GM18507 (cell line): ENCODE results near the gene LSM7.

Experiments
- DNase-seq: peaks from one replicate; pipeline ENCODE4 v3.0.0; 2011; ENCODE audit warnings: low read depth; ENCODE audit not compliant: insufficient read length; ENCODE audit errors: extremely low spot score
- FAIRE-seq: peaks from 2 replicates; lab custom pipeline; 2011; peaks lifted over from hg19 to GRCh38; lab: Jason Lieb, UNC

LSM7 gene

DNA sequence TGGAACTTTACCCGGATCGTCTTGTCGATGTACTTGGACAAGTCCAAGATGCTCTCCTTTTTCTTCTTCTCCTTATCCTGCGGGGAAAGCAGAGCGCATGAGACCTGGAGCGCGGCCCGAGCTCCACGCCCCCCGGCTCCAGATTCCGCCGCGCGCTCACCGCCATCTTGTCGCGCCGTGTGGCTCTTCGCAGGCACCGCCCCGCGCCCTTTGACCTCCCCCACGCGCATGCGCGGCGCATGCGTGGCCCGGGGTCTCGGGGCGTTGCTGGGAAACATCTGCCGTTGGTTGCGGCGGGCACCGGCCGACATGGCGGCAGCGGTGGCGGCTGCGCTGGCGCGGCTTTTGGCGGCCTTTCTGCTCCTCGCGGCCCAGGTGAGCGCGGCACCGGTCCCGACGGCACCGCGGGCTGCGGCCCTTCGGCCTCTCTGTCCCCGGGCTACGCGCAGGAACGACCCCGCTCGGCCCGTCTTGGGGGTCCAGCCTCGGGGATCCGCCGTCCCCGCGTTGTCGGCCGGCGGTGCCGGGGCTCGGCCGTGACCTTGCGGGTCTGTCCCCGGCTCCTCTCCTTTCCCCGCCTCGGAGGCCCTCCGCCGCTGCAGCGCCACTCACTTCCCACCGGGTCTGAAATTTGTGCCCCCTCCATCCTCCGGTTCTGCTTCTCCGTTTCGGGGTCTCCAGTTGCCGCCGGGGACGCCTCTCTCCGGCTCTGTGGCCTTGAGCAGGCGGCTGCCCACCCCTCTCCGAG lies at the start of gene LSM7, which contains the start of gene SPPL2B:
Gene LSM7, minus strand, starts transcription at position 186 of the 748 bp plus-strand sequence. Its CDS starts 20 bp downstream, at position 166.
Gene SPPL2B, plus strand, starts transcription at position 284 of the 748 bp plus-strand sequence. Its CDS starts 26 bp downstream, at position 310.
- FAIRE-seq, result peak; percentile 91

DNA sequence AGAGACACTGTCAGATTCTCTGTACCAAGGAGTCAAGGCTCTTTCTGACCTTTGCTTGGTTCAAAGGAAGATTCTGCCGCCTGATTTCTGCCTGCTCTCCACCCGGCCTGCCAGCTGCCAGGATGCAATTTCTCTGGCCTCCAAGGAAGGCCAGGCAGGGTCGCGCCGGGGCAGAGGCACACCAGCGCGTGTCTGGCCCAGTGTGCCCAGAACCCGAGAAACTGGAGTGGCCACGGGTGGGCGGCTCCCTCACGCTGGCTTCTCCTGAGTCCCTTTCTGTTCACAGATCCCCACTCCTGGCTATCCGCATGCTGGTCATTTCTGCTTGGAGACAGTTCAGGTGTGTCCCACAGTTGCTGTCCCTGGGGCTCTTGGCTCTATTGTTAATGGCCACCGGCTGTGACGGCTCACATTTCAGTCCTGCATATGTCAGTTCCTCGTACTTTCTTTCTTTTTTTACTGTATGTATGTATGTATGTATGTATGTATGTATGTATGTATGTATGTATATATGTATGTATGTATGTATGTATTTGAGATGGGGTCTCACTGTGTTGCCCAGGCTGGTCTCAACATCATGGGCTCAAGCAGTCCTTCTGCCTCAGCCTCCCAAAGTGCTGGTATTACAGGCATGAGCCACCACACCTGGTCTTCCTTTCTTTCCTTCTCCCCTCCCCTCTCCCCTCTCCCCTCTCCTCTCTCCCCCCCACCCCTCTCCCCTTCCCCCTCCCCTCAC lies 48.6 kb upstream of the LSM7 start:
- no peak for DNase-seq
- no peak for FAIRE-seq

More for the DNA sequence above, at the start of gene LSM7, which contains the start of gene SPPL2B:
- DNase-seq, result peak; percentile 99

DNA sequence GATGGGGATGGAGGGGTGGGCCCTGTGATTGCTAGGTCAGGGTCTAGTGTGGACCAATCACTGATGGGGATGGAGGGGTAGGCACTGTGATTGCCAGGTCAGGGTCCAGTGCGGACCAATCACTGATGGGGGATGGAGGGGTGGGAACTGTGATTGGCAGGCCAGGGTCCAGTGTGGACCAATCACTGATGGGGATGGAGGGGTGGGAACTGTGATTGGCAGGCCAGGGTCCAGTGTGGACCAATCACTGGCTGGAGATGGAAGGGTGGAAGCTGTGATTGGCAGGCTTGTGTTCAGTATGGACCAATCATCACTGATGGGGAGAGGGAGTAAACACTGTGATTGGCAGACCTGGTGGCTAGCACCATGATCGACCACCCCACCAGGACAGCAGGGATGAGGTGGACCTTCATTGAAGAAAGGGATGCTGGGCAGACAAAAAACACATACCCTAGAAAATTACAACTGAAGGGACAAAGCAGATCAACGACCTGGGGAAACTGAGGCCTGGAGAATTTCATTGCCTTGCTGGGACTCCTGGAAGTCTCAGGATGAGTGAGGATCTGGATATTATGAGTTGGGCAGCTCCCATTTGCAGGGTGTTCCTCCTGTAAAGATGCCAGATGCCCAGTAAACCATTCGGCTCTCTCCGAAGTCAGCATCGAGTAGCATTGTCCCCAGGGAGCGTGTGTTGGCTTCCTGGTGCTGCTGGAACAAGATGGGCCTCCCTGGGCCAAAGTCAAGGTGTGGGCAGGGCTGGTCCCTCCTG lies 47.2 kb upstream of the LSM7 start:
- FAIRE-seq (no peak), DNase-seq (no peak)

DNA sequence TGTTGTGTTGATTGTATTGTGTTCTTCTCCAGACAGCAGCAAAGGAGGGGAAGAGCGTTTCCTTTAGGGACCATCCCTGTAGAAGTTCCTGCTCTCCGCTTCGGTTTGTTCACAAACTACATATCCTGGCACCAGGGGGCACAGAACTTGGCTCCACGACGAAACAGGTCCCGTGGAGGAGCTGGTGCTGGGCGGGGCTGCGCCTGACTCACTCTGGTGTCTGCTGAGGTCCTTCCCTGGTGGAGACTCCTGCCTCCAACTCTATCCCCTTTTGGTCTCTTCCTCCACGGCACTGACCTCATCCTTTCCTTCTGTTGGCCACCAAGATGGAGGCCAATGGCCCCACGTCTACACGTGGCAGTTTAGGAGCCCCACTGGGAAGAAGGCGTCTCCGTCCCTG lies 46.4 kb upstream of the LSM7 start:
- FAIRE-seq (no peak), DNase-seq (no peak)

DNA sequence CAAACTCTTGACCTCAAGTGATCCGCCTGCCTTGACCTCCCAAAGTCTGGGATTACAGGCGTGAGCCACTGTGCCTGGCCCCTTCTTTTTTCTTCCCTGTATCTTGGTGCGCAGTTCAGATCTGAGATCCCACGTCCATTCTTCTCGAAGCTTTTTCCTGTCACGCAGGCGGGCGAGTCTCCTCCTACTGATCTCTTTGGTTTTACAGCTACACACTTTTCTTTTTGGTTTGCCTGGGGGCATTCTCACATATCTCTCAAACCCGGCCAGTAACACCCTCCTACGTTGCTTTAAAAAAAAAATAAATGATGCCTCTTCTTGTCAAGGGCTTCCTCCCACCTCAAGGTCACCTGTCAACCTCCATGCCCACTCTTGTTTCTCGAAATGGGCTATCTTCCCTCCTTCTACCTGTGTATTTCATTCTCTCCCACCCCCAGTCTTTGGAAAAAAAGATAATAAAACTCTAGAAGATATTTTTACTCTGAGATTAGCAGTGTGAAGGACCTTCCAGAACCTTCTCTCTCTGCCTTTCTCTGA lies 43.8 kb upstream of the LSM7 start:
- no peak for FAIRE-seq
- no peak for DNase-seq

DNA sequence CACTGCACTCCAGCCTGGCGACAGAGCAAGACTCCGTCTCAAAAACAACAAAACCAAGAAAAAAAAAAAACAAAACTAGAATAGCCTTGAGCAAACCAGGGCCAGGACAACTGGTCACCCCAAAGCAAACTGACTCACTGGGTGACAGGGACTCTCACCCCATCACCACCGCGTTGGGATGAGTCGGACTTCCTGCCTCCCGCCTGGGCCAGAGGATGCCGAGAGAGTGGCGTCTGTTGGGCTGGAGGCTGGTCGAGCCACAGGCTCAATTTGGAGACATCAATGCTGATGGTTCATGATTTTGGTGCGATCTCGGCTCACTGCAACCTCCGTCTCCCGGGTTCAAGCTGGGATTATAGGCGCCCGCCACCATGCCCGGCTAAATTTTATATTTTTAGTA lies 43.3 kb upstream of the LSM7 start:
- DNase-seq, result no peak
- FAIRE-seq, result no peak

DNA sequence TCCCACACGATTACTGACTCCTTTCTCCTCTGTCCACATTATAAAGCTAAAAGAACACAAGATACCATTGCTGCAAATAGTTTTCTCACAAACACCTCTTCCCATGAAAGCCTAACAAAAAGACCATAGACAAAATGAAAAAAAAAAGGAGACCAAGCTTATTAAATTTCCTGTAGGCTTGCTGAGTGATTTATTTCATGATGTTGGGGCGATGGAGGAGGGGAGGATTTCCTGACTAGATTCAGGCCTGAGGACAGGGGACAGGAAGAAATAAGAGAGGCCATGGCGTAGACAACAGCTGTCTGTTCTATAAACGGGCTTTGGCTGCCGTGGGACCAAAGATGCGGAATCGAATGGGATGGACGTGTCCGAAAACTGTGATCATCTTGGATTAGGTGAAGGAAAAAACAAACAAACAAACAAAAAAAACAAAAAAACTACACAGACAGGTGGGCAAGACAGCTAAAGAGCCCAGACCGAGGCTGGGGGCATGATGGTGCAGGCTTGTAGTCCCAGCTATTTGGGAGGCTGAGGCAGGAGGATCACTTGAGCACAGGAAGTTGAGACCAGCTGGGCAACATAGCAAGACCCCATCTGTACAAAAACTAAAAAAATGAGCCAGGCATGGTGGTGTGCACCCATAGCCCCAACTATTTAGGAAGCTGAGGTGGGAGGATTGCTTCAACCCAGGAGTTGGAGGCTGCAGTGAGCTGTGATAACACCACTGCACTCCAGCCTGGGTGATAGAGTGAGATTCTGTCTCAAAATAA lies 37.0 kb upstream of the LSM7 start:
- FAIRE-seq, result no peak
- no peak for DNase-seq

DNA sequence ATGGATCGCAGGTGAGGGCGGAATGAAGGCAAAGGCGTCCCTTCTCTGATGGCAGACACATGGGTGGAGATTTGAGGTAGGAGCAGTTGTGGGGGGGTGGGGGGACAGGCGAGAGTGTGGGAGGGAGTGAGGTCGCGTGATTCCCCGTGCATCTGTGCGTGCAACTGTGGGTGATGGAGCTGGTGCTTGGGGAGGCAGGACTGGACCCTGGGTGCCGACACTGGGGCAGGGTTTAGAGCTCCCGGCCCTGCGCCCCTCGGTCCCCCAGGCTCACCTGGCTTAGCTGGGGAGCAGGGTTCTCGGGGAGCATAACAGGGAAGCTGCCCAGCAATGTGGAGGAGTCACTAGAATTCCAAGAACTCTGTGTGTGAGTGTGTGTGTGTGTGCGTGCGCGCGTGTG lies 35.0 kb upstream of the LSM7 start:
- FAIRE-seq, result no peak
- DNase-seq, result no peak

DNA sequence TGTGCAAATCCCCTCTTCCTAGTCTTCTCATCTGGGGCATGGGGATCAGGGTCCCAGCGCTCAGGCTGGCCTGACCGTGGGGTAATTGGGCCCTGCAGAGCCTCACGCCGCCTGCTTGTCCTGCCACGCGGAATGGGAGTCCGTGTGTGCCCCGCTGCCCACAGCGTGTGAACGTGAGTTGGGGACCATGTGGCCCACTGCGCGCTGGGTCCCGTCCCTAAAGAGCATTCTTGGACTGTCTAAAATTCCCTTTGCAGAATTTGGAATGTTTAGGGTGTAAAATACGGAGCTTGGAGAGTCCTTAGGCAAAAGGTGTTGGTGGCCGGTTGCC lies 34.5 kb upstream of the LSM7 start:
- no peak for FAIRE-seq
- DNase-seq, result no peak

DNA sequence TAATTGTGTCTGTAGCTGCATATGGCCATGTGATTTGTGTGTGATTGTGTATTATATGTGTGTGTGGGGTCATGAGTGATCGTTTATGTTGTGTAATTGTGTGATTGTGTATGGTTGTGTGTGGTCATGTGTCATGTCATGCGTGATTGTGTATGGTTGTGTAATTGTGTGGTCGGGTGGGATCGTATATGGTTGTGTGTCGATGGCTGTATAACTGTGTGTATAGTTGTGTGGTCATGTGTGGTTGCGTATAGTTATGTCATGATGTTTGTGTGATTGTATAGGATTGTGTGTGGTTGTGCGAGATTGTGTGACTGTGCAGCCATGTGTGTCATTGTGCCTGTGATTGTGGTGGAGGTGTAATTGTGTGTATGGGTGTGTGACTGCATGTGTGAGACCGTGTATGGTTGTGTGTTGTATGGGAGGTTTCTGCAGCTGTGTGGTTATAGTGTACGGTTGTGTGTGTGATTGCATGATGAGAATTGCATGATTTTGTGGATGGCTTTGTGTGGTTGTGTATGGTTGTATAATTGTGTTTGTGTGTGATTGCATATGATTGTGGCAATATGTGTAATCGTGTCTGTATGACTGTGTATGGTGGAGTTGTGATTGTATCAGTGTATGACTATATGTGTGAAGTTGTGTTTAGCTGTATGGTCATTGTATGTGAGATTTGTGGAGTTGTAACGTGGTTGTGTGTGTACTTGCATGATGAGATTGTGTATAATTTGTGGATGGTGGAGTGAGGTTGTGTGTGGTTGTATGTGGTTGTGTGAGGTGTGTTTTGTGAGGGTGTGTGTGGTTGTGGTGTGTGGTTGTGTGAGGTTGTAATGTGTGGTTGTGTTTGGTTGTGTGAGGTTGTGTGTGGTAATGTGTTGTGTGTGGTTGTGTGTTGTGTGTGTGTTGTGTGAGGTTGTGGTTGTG lies 33.9 kb upstream of the LSM7 start:
- no peak for DNase-seq
- no peak for FAIRE-seq

DNA sequence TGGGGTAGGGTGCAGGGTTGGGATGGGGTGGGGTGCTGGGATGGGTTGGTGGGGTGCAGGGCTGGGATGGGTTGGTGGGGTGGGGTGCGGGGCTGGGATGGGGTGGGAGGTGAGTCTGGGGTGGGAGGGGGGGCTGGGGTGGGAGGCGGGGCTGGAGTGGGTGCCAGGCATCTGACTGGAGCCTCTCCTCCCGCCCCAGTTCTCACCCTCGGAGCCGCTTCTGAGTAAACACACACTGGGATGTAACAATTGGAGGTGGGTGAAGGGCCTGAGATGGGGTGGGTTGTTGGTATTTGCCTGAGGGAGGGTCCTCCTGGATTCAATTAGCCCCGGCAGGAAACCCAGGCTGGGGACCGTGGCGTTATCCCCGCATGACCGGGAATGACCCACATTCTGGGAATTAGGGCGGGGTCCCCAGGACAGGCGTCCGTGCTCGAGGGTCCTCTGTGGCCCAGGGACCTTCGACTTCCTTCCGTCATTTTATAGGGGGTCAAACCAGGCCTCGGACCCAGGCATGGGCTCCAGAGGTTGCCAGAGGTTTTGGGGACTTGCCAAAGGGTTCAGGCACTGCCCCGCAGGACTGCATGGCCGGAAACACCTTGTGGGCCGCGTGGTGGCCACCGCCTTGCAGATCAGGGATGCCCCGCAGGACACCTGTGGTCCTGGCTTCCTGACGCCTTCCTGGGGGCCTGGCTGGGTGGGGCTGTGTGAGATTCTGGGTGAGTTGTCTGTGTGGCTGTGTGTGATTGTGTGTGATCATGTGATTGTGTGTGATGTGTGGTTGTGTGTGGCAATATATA lies 33.1 kb upstream of the LSM7 start:
- DNase-seq (no peak), FAIRE-seq (no peak)

DNA sequence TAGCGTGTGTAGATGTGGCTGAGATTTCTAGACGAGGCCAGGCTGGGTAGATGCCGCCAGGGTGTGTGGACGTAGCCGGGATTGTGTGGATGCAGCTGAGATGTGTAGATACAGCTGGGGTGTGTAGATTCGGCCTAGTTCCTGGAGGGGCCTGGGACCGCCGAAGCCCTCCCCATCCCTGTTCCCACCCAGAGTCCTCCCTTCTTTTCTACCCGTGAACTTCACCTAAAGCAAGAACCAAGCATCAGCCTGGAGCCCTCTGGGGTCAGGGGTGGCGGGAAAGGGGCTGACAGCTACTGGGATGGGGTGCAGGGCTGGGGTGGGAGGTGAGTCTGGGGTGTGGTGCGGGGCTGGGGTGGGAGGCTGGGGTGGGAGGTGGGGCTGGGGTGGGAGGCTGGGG lies 32.4 kb upstream of the LSM7 start:
- DNase-seq (no peak), FAIRE-seq (no peak)

DNA sequence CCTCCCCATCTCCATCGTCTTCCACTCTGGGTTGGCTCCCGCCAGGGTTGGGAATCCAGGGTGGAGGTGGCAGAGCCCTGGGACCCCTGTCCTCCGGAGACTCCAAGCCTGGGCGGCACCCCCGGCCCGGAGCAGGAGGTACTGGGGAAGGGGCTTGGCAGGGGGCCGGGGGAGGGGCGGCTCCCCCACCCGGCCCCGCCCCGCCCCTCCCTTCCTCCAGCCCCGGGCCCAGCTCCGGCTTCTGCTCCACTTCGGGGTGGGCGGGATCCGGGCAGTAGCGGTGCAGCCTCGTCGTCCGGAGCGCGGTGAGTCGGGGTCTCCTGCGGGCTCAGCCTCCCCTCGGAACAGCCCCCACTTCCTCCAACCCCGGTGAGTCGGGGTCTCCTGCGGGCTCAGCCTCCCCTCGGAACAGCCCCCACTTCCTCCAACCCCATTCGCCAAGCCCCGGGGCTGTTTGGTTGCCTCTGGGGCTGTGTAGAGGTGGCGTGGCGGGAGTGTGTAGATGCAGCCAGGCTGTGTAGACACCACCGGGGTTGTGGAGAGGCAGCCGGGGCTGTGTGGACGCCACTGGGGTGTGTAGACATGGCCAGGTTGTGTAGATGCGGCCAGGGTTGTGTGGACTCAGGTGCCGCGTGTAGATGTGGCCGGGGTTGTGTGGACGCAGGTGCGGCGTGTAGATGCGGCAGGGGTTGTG lies 31.8 kb upstream of the LSM7 start, which contains the start of gene TMPRSS9:
Gene TMPRSS9, plus strand, starts transcription at position 274 of the 694 bp plus-strand sequence. CDS start 29,521 bp downstream, outside the sequence.
- FAIRE-seq (no peak), DNase-seq (no peak)

DNA sequence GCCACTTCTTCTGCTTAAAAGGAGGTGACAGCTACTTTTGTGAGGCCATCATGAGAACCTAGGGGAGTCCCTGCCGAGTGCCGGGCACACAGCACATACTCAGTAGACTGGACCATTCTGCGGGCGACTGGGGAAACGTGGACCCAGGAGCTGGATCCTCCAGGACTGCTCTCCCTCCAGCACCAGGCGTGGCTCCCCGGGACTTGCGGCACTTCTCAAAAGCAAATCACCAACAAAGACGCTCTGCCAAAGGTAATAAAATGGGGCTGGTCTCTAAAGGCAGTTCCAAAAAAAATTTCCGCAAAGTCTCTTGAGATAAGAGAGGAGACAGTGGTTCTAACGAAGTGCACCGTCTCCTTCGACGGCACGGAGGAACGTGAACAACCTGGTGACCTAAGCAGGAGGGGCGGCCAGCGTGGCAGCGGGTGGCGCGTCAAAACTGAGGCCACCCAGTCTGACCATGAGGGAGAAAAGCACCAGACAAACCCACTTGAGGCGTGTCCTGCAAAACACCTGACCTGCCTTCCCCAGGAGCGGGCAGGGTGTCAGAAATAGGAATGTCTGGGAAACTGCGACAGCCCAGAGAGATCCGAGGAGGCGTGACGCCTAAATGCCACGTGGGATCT lies 30.3 kb upstream of the LSM7 start:
- FAIRE-seq, result no peak
- no peak for DNase-seq

DNA sequence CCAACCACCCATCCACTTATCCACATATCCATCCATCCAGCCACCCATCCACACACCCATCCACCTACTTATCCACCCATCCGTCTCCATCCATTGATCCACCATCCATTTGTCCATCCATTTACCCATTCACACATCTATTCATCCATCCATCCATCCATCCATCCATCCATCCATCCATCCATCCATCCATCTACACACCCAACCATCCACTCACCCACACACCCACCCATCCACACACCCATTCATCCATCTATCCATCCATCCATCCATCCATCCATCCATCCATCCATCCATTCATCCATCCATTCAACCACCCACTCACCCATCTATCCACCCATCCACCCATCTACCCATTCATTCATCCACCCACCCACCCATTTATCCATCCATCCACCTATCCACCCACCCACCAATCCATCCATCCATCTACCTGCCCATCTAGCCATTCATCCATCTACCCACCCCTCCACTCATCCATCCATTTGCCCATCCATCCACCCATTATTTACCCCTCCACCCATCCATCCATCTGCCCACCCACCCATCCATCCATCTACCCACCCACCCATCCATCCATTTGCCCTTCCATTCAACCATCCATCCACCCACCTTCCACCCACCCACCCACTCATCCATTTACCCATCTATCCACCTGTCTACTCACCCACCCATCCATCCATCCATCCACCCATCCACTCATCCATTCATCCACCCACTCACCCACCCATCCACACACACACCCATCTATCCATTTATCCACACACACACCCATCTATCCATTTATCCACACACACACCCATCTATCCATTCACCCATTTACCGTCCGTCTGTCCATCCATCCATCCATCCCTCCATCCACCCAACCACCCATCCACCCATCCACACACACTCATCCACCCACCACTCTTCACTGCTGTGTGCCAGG lies 29.2 kb upstream of the LSM7 start:
- FAIRE-seq (no peak), DNase-seq (no peak)
